AG04449 (cell line): ENCODE results near the gene ABL2.

ENCODE experiments used
- CTCF ChIA-PET: fragments of 350-600 bp; formaldehyde crosslinking; extraction: SDS; loops from one replicate; lab custom pipeline; 2021; ENCODE audit warnings: antibody characterized with exemption; lab: Yijun Ruan, JAX
- POLR2A ChIA-PET: fragments of 400-600, 350-600 bp; formaldehyde crosslinking; extraction: SDS; loops from one replicate; lab custom pipeline; 2020; ENCODE audit warnings: antibody characterized with exemption, inconsistent platforms; lab: Yijun Ruan, JAX
- DNase-seq: peaks from one replicate; pipeline ENCODE4 v3.0.0-alpha.2; 2010; ENCODE audit warnings: low read depth, low spot score
- H3K4me3 ChIP-seq: 2 replicates; pipeline ENCODE4 v1.5.1; 2011; ENCODE audit warnings: low read depth, mild to moderate bottlenecking, control low read depth, low read length
- CTCF ChIP-seq: IDR thresholded peaks from one replicate; pipeline ENCODE4 v1.5.1; 2011; ENCODE audit warnings: mild to moderate bottlenecking, moderate library complexity, low read length, control low read depth, inconsistent platforms; ENCODE audit not compliant: insufficient read depth; ENCODE audit errors: missing control alignments

ABL2 gene

GRCh38 chr1:179095377-179095776 lies 134.1 kb downstream of the ABL2 start:
- DNase-seq: no peak
- CTCF ChIA-PET: interaction anchor here (1.4 kb wide), 1 partner anchor 26 kb away, joined by 3 read pairs; no protein-coding TSS in a partner anchor
- POLR2A ChIA-PET: no interaction called here
- no peak for TF ChIP-seq CTCF
- no peak overlapping the region for H3K4me3 ChIP-seq

- TF ChIP-seq CTCF: no peak
- H3K4me3 ChIP-seq: no peak overlapping the region
- CTCF ChIA-PET: interaction anchor here (1.4 kb wide), 1 partner anchor 26 kb away, joined by 3 read pairs; no protein-coding TSS in a partner anchor
- POLR2A ChIA-PET: no interaction called here
- no peak for DNase-seq
Measured at GRCh38 chr1:179094818-179095217, 134.7 kb downstream of the ABL2 start.

GRCh38 chr1:179092896-179093461 lies 136.5 kb downstream of the ABL2 start:
- no peak for DNase-seq
- CTCF ChIA-PET: interaction anchor here (1.0 to 1.7 kb wide), 4 partner anchors 12 to 563 kb away, joined by 3 to 6 read pairs (median 4); no protein-coding TSS in a partner anchor
- no peak overlapping the region for H3K4me3 ChIP-seq
- POLR2A ChIA-PET: interaction anchor here (1.2 kb wide), 1 partner anchor 9 kb away, joined by 4 read pairs; no protein-coding TSS in a partner anchor
- TF ChIP-seq CTCF: no peak

- DNase-seq: peak; percentile 50
- H3K4me3 ChIP-seq: no peak overlapping the region
- POLR2A ChIA-PET: interaction anchor here (1.2 kb wide), 1 partner anchor 11 kb away, joined by 4 read pairs; no protein-coding TSS in a partner anchor
- TF ChIP-seq CTCF: no peak
- CTCF ChIA-PET: interaction anchor here (1.3 to 1.7 kb wide), 4 partner anchors 11 to 29 kb away, joined by 4 to 6 read pairs (median 6); no protein-coding TSS in a partner anchor
Measured at GRCh38 chr1:179091691-179092165, 137.7 kb downstream of the ABL2 start.

GRCh38 chr1:179090923-179091322 lies 138.6 kb downstream of the ABL2 start:
- no peak overlapping the region for H3K4me3 ChIP-seq
- TF ChIP-seq CTCF: no peak
- ChIA-PET POLR2A (no interaction called here), CTCF (interaction anchor here (0.8 to 1.7 kb wide), 5 partner anchors 12 to 275 kb away, joined by 3 to 6 read pairs (median 3); partner anchors contain the start of gene AXDND1)
- DNase-seq: no peak

GRCh38 chr1:179090522-179090921 lies 139.0 kb downstream of the ABL2 start:
- H3K4me3 ChIP-seq: no peak overlapping the region
- TF ChIP-seq CTCF: no peak
- ChIA-PET POLR2A (no interaction called here), CTCF (interaction anchor here (0.8 to 1.7 kb wide), 5 partner anchors 12 to 275 kb away, joined by 3 to 6 read pairs (median 3); partner anchors contain the start of gene AXDND1)
- no peak for DNase-seq
